ENCODE data around the gene RSPH6A. TPM values are rescaled to one million over a fixed set of nuclear protein-coding genes. Genes with fewer than 3 reads are reported as not detected.
"Not testable (repeated sequence)": the region's sequence is repeated elsewhere in the genome, so short reads cannot be mapped to it uniquely, and the experiment has no call there.

RSPH6A gene
- total and polyA plus RNA-seq, 2 donors = not detected

GRCh38 chr19:45751483-45751882, 63.6 kb downstream of the RSPH6A start:
- 89% methylated on average over 10 of the region's 10 CpGs for WGBS
- H3K36me3 ChIP-seq (ENCODE audit: insufficient read depth); H3K27ac ChIP-seq (ENCODE audit: low read depth); DNase-seq (ENCODE audit: extremely low spot score); H3K4me1 ChIP-seq (ENCODE audit: insufficient read depth); H3K4me3 ChIP-seq (ENCODE audit: low read depth, low read length): not testable (repeated sequence)

- Histone ChIP-seq H3K27ac (ENCODE audit: low read depth) (no peak overlapping the region), H3K4me3 (ENCODE audit: low read depth, low read length) (no peak overlapping the region), H3K4me1 (ENCODE audit: insufficient read depth) (no peaks in the 10 kb centered on the region), H3K36me3 (ENCODE audit: insufficient read depth) (no peaks in the 10 kb centered on the region)
- WGBS = 75% methylated on average over 5 of the region's 5 CpGs
- DNase-seq (ENCODE audit: extremely low spot score) = no peak
Measured at GRCh38 chr19:45747513-45747912, 67.6 kb downstream of the RSPH6A start.

GRCh38 chr19:45746866-45747265, 68.2 kb downstream of the RSPH6A start:
- H3K4me1 ChIP-seq (ENCODE audit: insufficient read depth) = no peaks in the 10 kb centered on the region
- no peak overlapping the region for H3K4me3 ChIP-seq (ENCODE audit: low read depth, low read length)
- no peaks in the 10 kb centered on the region for H3K36me3 ChIP-seq (ENCODE audit: insufficient read depth)
- 70% methylated on average over 5 of the region's 5 CpGs for WGBS
- no peak for DNase-seq (ENCODE audit: extremely low spot score)
- H3K27ac ChIP-seq (ENCODE audit: low read depth) = no peak overlapping the region

Other genes with a start within 250 kb of the RSPH6A start
- 3.4 TPM for gene OPA3, start 230.5 kb downstream of the RSPH6A start, total RNA-seq
- 10.2 TPM for gene OPA3, start 230.5 kb downstream of the RSPH6A start, polyA plus RNA-seq
- gene GPR4, start 213.1 kb downstream of the RSPH6A start, total RNA-seq = 0.32 TPM
- 3.7 TPM for gene GPR4, start 213.1 kb downstream of the RSPH6A start, polyA plus RNA-seq
- 16.9 TPM for gene EML2, start 175.9 kb downstream of the RSPH6A start, total RNA-seq
- 41.2 TPM for gene EML2, start 175.9 kb downstream of the RSPH6A start, polyA plus RNA-seq
- gene GIPR, start 147.1 kb downstream of the RSPH6A start, total RNA-seq = 0.26 TPM
- 0.70 TPM for gene GIPR, start 147.1 kb downstream of the RSPH6A start, polyA plus RNA-seq
- 177 TPM for gene SNRPD2, start 123.4 kb downstream of the RSPH6A start, total RNA-seq
- gene SNRPD2, start 123.4 kb downstream of the RSPH6A start, polyA plus RNA-seq = 340 TPM
- 2.4 TPM for gene QPCTL, start 122.6 kb downstream of the RSPH6A start, total RNA-seq
- 7.0 TPM for gene QPCTL, start 122.6 kb downstream of the RSPH6A start, polyA plus RNA-seq
- 4.3 TPM for gene FBXO46, start 84.4 kb downstream of the RSPH6A start, total RNA-seq
- gene FBXO46, start 84.4 kb downstream of the RSPH6A start, polyA plus RNA-seq = 11.0 TPM
- not detected for gene MEIOSIN, start 81.9 kb downstream of the RSPH6A start, total RNA-seq
- gene MEIOSIN, start 81.9 kb downstream of the RSPH6A start, polyA plus RNA-seq = not detected
- 10.4 TPM for gene SIX5, start 46.1 kb downstream of the RSPH6A start, total RNA-seq
- 51.1 TPM for gene SIX5, start 46.1 kb downstream of the RSPH6A start, polyA plus RNA-seq
- 49.4 TPM for gene DMPK, start 32.8 kb downstream of the RSPH6A start, total RNA-seq
- gene DMPK, start 32.8 kb downstream of the RSPH6A start, polyA plus RNA-seq = 223 TPM
- 24.7 TPM for gene DMWD, start 22.5 kb downstream of the RSPH6A start, total RNA-seq
- gene DMWD, start 22.5 kb downstream of the RSPH6A start, polyA plus RNA-seq = 43.7 TPM
- gene SYMPK, start 47.8 kb upstream of the RSPH6A start, total RNA-seq = 22.5 TPM
- gene SYMPK, start 47.8 kb upstream of the RSPH6A start, polyA plus RNA-seq = 38.9 TPM
- gene FOXA3, start 49.0 kb upstream of the RSPH6A start, total RNA-seq = not detected
- 0.11 TPM for gene FOXA3, start 49.0 kb upstream of the RSPH6A start, polyA plus RNA-seq
- 18.2 TPM for gene IRF2BP1, start 70.8 kb upstream of the RSPH6A start, total RNA-seq
- 30.2 TPM for gene IRF2BP1, start 70.8 kb upstream of the RSPH6A start, polyA plus RNA-seq
- 1.3 TPM for gene MYPOP, start 87.3 kb upstream of the RSPH6A start, total RNA-seq
- gene MYPOP, start 87.3 kb upstream of the RSPH6A start, polyA plus RNA-seq = 8.2 TPM
- gene NANOS2, start 99.5 kb upstream of the RSPH6A start, total RNA-seq = not detected
- not detected for gene NANOS2, start 99.5 kb upstream of the RSPH6A start, polyA plus RNA-seq
- 1.2 TPM for gene NOVA2, start 158.6 kb upstream of the RSPH6A start, total RNA-seq
- gene NOVA2, start 158.6 kb upstream of the RSPH6A start, polyA plus RNA-seq = 2.2 TPM
- 3.2 TPM for gene CCDC61, start 180.2 kb upstream of the RSPH6A start, total RNA-seq
- gene CCDC61, start 180.2 kb upstream of the RSPH6A start, polyA plus RNA-seq = 19.6 TPM
- not detected for gene PGLYRP1, start 207.7 kb upstream of the RSPH6A start, total RNA-seq
- 0.18 TPM for gene PGLYRP1, start 207.7 kb upstream of the RSPH6A start, polyA plus RNA-seq
- 0.21 TPM for gene IGFL4, start 225.7 kb upstream of the RSPH6A start, total RNA-seq
- not detected for gene IGFL4, start 225.7 kb upstream of the RSPH6A start, polyA plus RNA-seq

Data from urinary bladder (tissue), 4 donors.